ENCODE measurements around the gene ADAMTS5. TPM values are rescaled to one million over a fixed set of nuclear protein-coding genes. Genes with fewer than 3 reads are reported as not detected.

ADAMTS5 gene
- total RNA-seq, 6 donors from 2014 or later = under 0.01 to 5.9 (median 1.6) TPM

GRCh38 chr21:26881504-26882228 is 85.2 kb downstream of the ADAMTS5 start:
- TF ChIP-seq POLR2AphosphoS5 (IDR thresholded peaks at IDR 0.05) (no peak), CTCF (IDR thresholded peaks at IDR 0.05) (peak in 2 of 6 experiments; percentile 11 to 32), EP300 (IDR thresholded peaks at IDR 0.05) (no peak), POLR2A (IDR thresholded peaks at IDR 0.05) (no peak)
- ATAC-seq (ENCODE audit: low FRiP score in 2 of 2) (no peak), DNase-seq (no peak)
- no peak overlapping the region for H3K4me3 ChIP-seq
- H3K4me1 ChIP-seq = no peaks in the 10 kb centered on the region
- H3K36me3 ChIP-seq = no peaks in the 10 kb centered on the region
- no peak overlapping the region for H3K27ac ChIP-seq
- no peaks in the 10 kb centered on the region for H3K27me3 ChIP-seq
- WGBS, 2 donors = 50 to 63% methylated on average over 4 of the region's 4 CpGs
- H3K9me3 ChIP-seq = no peaks in the 10 kb centered on the region

- Histone ChIP-seq H3K27me3 (no peaks in the 10 kb centered on the region), H3K4me3 (no peak overlapping the region), H3K27ac (no peak overlapping the region), H3K36me3 (no peaks in the 10 kb centered on the region), H3K4me1 (no peaks in the 10 kb centered on the region), H3K9me3 (peaks cover 0 to 17% (median 10%) of the 10 kb centered on the region in 4 donors)
- ATAC-seq (ENCODE audit: low FRiP score in 2 of 2) (no peak), DNase-seq (no peak)
- TF ChIP-seq POLR2AphosphoS5 (IDR thresholded peaks at IDR 0.05) = no peak
- TF ChIP-seq CTCF (IDR thresholded peaks at IDR 0.05) = no peak
- TF ChIP-seq EP300 (IDR thresholded peaks at IDR 0.05) = no peak
- no peak for TF ChIP-seq POLR2A (IDR thresholded peaks at IDR 0.05)
- WGBS, 2 donors = 50 to 63% methylated on average over 6 of the region's 6 CpGs
These were observed 89.9 kb downstream of the ADAMTS5 start for GRCh38 chr21:26877018-26877417.

- no peaks in the 10 kb centered on the region for H3K36me3 ChIP-seq
- DNase-seq (no peak), ATAC-seq (ENCODE audit: low FRiP score in 2 of 2) (no peak)
- H3K4me3 ChIP-seq = no peak overlapping the region
- H3K27ac ChIP-seq = no peak overlapping the region
- H3K4me1 ChIP-seq = no peaks in the 10 kb centered on the region
- H3K27me3 ChIP-seq = no peaks in the 10 kb centered on the region
- WGBS, 2 donors = 80 to 85% methylated on average over 1 of the region's 1 CpG
- peaks cover 0 to 17% (median 10%) of the 10 kb centered on the region in 4 donors for H3K9me3 ChIP-seq
- TF ChIP-seq CTCF (IDR thresholded peaks at IDR 0.05) = no peak
- no peak for TF ChIP-seq POLR2A (IDR thresholded peaks at IDR 0.05)
- TF ChIP-seq EP300 (IDR thresholded peaks at IDR 0.05) = no peak
- TF ChIP-seq POLR2AphosphoS5 (IDR thresholded peaks at IDR 0.05) = no peak
These were observed 92.5 kb downstream of the ADAMTS5 start for GRCh38 chr21:26874347-26874746.

Small RNA genes lying within 50 kb of the gene (small RNA-seq; reads per million reads assigned to genes)
- 0 reads per million in 4 donors for gene MIR4759

Other genes starting within 250 kb of the ADAMTS5 start
- 100 to 1,000 TPM in 1 of 6 donors, 10 to 100 TPM in 5; 37.9 to 144 (median 58.4) TPM for gene ADAMTS1, start 121.7 kb downstream of the ADAMTS5 start, total RNA-seq

All from upper lobe of left lung (tissue), 6 donors.